CD14-positive monocyte (primary cell): ENCODE data around the gene ZNF568. TPM values are rescaled to one million over a fixed set of nuclear protein-coding genes. Genes with fewer than 3 reads are reported as not detected.

ENCODE experiments used
- DNase-seq, 3 donors: peaks; one replicate each; pipeline ENCODE4 v3.0.0-alpha.2; 2011 to 2022
- H2AFZ ChIP-seq: 2 replicates; pipeline ENCODE4 v1.6.0; 2012; ENCODE audit warnings: mild to moderate bottlenecking, low read depth, low read length, inconsistent platforms; ENCODE audit not compliant: insufficient read depth, poor library complexity, severe bottlenecking
- H3K27ac ChIP-seq, 2 donors: 1 replicate in 1 of 2; 2 replicates in 1 of 2; pipeline ENCODE4 v1.5.1; 2012 to 2013; ENCODE audit warnings: low read length in 2 of 2, control low read depth in 1 of 2, inconsistent platforms in 1 of 2, low read depth in 1 of 2, mild to moderate bottlenecking in 1 of 2
- H3K27me3 ChIP-seq, 2 donors: one replicate each; pipeline versions ENCODE4 v1.6.0 to v1.6.1; 2011 to 2013; ENCODE audit warnings: low read length in 2 of 2; ENCODE audit not compliant: control insufficient read depth in 2 of 2, insufficient read depth in 2 of 2
- H3K36me3 ChIP-seq, 2 donors: replicated peaks in 1 of 2; 1 replicate in 1 of 2; 2 replicates in 1 of 2; pipeline versions ENCODE4 v1.5.1 to v1.6.1; 2012 to 2013; ENCODE audit warnings: low read length in 2 of 2, control low read depth in 1 of 2, inconsistent platforms in 1 of 2, mild to moderate bottlenecking in 1 of 2; ENCODE audit not compliant: insufficient read depth in 2 of 2, control insufficient read depth in 1 of 2
- H3K4me1 ChIP-seq, 2 donors: 1 replicate in 1 of 2; 2 replicates in 1 of 2; pipeline versions ENCODE4 v1.5.1 to v1.6.1; 2012 to 2013; ENCODE audit warnings: low read length in 2 of 2, control low read depth in 1 of 2, inconsistent platforms in 1 of 2, mild to moderate bottlenecking in 1 of 2, moderate library complexity in 1 of 2; ENCODE audit not compliant: insufficient read depth in 2 of 2, control insufficient read depth in 1 of 2
- H3K4me2 ChIP-seq: replicated peaks from 2 replicates; pipeline ENCODE3; 2012; ENCODE audit warnings: low read length, moderate library complexity, mild to moderate bottlenecking; ENCODE audit not compliant: poor library complexity, severe bottlenecking; ENCODE audit errors: extremely low read depth
- H3K4me3 ChIP-seq, 3 experiments: fragments of 200-600 bp in 1 of 3; sonication (generic) in 1 of 3; replicated peaks in 1 of 3; 1 replicate in 2 of 3; 2 replicates in 1 of 3; pipeline ENCODE4 v1.5.1; 2011 to 2013; ENCODE audit warnings: low read length in 3 of 3, mild to moderate bottlenecking in 3 of 3, control low read depth in 2 of 3, low read depth in 2 of 3, inconsistent platforms in 1 of 3, moderate library complexity in 1 of 3
- H3K79me2 ChIP-seq: 2 replicates; pipeline ENCODE4 v1.6.0; 2012; ENCODE audit warnings: mild to moderate bottlenecking, control low read depth, inconsistent platforms, low read length, moderate library complexity; ENCODE audit not compliant: insufficient read depth
- H3K9ac ChIP-seq: 2 replicates; pipeline ENCODE4 v1.6.0; 2017; ENCODE audit warnings: low read length, mild to moderate bottlenecking; ENCODE audit not compliant: insufficient read depth, poor library complexity, severe bottlenecking
- H3K9me3 ChIP-seq, 2 donors: replicated peaks in 1 of 2; 1 replicate in 1 of 2; 2 replicates in 1 of 2; pipeline versions ENCODE4 v1.5.1 to v1.6.1; 2012 to 2013; ENCODE audit warnings: low read length in 2 of 2, control low read depth in 1 of 2; ENCODE audit not compliant: control insufficient read depth in 1 of 2, insufficient read depth in 1 of 2
- H4K20me1 ChIP-seq: 2 replicates; pipeline ENCODE4 v1.6.0; 2012; ENCODE audit warnings: mild to moderate bottlenecking, low read length, control low read depth, moderate library complexity; ENCODE audit not compliant: insufficient read depth
- H3K27ac Mint-ChIP-seq, 7 donors: one replicate each; pipeline ENCODE4 v1.8.0; 2020; ENCODE audit warnings: mild to moderate bottlenecking in 7 of 7, mixed read lengths in 7 of 7, moderate library complexity in 6 of 7, inconsistent platforms in 2 of 7
- H3K27me3 Mint-ChIP-seq, 3 donors: one replicate each; pipeline ENCODE4 v1.8.0; 2021 to 2022; ENCODE audit warnings: low read depth in 3 of 3, mild to moderate bottlenecking in 3 of 3, mixed read lengths in 3 of 3, moderate library complexity in 3 of 3, inconsistent platforms in 1 of 3
- H3K36me3 Mint-ChIP-seq, 2 donors: one replicate each; pipeline ENCODE4 v1.8.0; 2020; ENCODE audit warnings: mixed read lengths in 2 of 2, inconsistent platforms in 1 of 2, mild to moderate bottlenecking in 1 of 2
- H3K4me1 Mint-ChIP-seq: one replicate; pipeline ENCODE4 v1.8.0; 2020; ENCODE audit warnings: mild to moderate bottlenecking, mixed read lengths
- H3K4me3 Mint-ChIP-seq, 2 donors: one replicate each; pipeline ENCODE4 v1.8.0; 2020; ENCODE audit warnings: mild to moderate bottlenecking in 2 of 2, mixed read lengths in 2 of 2, moderate library complexity in 1 of 2
- H3K9me3 Mint-ChIP-seq, 7 donors: one replicate each; pipeline ENCODE4 v1.8.0; 2020 to 2022; ENCODE audit warnings: mixed read lengths in 7 of 7, mild to moderate bottlenecking in 6 of 7, moderate library complexity in 6 of 7, inconsistent platforms in 2 of 7
- WGBS: methylation state at CpG from one replicate; pipeline ENCODE4 v1.1.5; 2013; ENCODE audit warnings: missing lambda C conversion rate; ENCODE audit not compliant: insufficient coverage; 5-methylcytosine and 5-hydroxymethylcytosine counted together
- intact Hi-C, 2 donors: fragments of 100-400 bp; cut with micrococcal nuclease; formaldehyde crosslinking; loops; one replicate each; pipeline versions ENCODE4 v1.15.0 to v1.15.1; 2023
- polyA plus RNA-seq, 3 donors: library from polyadenylated mRNA; depleted of rRNA in 1 of 3; unstranded in 2 of 3; stranded (reverse) in 1 of 3; fragments of 300-500 nt in 2 of 3; fragments of >200 nt in 1 of 3; fragmentation: Illumina TruSeq in 2 of 3; gene quantifications; 1 replicate in 2 of 3; 2 replicates in 1 of 3; pipeline ENCODE4 v1.2.3, GENCODE V29; 2012 to 2021
- TF ChIP-seq, protein P1 (sequence below): fragments of 200-600 bp; IDR thresholded peaks from one replicate; pipeline ENCODE4 v1.8.0; 2022; ENCODE audit warnings: antibody characterized with exemption, mild to moderate bottlenecking

ZNF568 gene
- polyA plus RNA-seq, 3 donors: 0.38 to 0.96 (median 0.79) TPM

DNA sequence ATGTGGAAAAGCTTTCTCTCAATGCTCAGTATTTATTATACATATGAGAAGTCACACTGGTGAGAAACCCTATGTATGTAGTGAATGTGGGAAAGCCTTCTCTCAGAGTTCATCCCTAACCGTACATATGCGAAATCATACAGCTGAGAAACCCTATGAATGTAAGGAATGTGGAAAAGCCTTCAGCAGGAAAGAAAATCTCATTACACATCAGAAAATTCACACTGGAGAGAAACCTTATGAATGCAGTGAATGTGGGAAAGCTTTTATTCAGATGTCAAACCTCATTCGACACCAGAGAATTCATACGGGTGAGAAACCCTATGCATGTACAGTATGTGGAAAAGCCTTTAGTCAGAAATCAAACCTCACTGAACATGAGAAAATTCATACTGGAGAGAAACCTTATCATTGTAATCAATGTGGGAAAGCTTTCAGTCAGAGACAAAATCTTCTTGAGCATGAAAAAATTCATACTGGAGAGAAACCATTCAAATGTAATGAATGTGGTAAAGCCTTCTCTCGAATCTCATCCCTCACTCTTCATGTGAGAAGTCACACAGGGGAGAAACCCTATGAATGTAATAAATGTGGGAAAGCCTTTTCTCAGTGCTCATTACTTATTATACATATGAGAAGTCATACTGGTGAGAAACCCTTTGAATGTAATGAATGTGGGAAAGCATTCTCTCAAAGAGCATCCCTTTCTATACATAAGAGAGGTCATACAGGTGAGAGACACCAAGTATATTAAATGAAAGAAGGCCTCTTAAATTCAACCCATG is 34.4 kb downstream of the ZNF568 start:
- peak overlapping the region in 1 of 3 experiments; percentile 32 for H3K4me3 ChIP-seq
- H3K9me3 Mint-ChIP-seq: peaks cover 28 to 75% (median 62%) of the 10 kb centered on the region in 7 donors
- no peak overlapping the region for H3K4me3 Mint-ChIP-seq
- TF ChIP-seq, protein P1, sequence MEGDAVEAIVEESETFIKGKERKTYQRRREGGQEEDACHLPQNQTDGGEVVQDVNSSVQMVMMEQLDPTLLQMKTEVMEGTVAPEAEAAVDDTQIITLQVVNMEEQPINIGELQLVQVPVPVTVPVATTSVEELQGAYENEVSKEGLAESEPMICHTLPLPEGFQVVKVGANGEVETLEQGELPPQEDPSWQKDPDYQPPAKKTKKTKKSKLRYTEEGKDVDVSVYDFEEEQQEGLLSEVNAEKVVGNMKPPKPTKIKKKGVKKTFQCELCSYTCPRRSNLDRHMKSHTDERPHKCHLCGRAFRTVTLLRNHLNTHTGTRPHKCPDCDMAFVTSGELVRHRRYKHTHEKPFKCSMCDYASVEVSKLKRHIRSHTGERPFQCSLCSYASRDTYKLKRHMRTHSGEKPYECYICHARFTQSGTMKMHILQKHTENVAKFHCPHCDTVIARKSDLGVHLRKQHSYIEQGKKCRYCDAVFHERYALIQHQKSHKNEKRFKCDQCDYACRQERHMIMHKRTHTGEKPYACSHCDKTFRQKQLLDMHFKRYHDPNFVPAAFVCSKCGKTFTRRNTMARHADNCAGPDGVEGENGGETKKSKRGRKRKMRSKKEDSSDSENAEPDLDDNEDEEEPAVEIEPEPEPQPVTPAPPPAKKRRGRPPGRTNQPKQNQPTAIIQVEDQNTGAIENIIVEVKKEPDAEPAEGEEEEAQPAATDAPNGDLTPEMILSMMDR: no peak
- H3K9me3 ChIP-seq: peaks cover 40 to 83% of the 10 kb centered on the region in 2 donors
- no peaks in the 10 kb centered on the region for H3K4me1 ChIP-seq
- H3K79me2 ChIP-seq: no peaks in the 10 kb centered on the region
- no peak overlapping the region for H3K27ac Mint-ChIP-seq
- peaks cover 14 to 26% of the 10 kb centered on the region in 2 donors for H3K36me3 Mint-ChIP-seq
- H3K27ac ChIP-seq: no peak overlapping the region
- no peak overlapping the region for H3K4me2 ChIP-seq
- H3K27me3 Mint-ChIP-seq: no peaks in the 10 kb centered on the region
- H3K4me1 Mint-ChIP-seq: no peaks in the 10 kb centered on the region
- intact Hi-C loops: no loop called here
- no peak for DNase-seq
- no peak overlapping the region for H2AFZ ChIP-seq
- no peak overlapping the region for H3K9ac ChIP-seq
- no peaks in the 10 kb centered on the region for H4K20me1 ChIP-seq
- WGBS: no CpG with 5 or more reads among the region's 5 CpGs
- H3K36me3 ChIP-seq: peaks cover 0 to 28% of the 10 kb centered on the region in 2 donors
- H3K27me3 ChIP-seq: no peaks in the 10 kb centered on the region

DNA sequence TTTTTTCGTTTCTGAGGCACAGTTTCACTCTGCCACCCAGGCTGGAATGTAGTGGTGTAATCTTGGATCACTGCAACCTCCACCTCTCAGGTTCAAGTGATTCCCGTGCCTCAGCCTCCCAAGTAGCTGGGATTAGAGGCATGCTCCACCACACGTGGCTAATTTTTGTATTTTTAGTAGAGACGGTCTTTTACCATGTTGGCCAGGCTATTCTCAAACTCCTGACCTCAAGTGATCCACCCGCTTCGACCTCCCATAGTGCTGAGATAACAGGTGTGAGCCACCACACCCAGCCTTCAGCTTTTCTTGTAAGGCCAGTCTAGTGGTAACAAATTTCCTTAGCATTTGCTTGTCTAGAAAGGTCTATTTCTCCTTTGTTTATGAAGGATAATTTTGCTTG is 46.2 kb downstream of the ZNF568 start:
- 100% methylated on average over 2 of the region's 6 CpGs for WGBS
- H3K9me3 Mint-ChIP-seq: peaks cover 27 to 83% (median 78%) of the 10 kb centered on the region in 7 donors
- H3K4me2 ChIP-seq: no peak overlapping the region
- intact Hi-C loops: no loop called here
- H3K36me3 Mint-ChIP-seq: no peaks in the 10 kb centered on the region
- H3K36me3 ChIP-seq: no peaks in the 10 kb centered on the region
- no peak for DNase-seq
- no peaks in the 10 kb centered on the region for H3K4me1 ChIP-seq
- no peaks in the 10 kb centered on the region for H4K20me1 ChIP-seq
- no peaks in the 10 kb centered on the region for H3K27me3 Mint-ChIP-seq
- no peak overlapping the region for H3K4me3 ChIP-seq
- TF ChIP-seq, protein P1: no peak
- H3K4me1 Mint-ChIP-seq: no peaks in the 10 kb centered on the region
- H3K4me3 Mint-ChIP-seq: no peak overlapping the region
- no peak overlapping the region for H3K27ac Mint-ChIP-seq
- H3K9me3 ChIP-seq: peaks cover 56 to 81% of the 10 kb centered on the region in 2 donors
- H3K27ac ChIP-seq: no peak overlapping the region
- H2AFZ ChIP-seq: no peak overlapping the region
- no peak overlapping the region for H3K9ac ChIP-seq
- H3K79me2 ChIP-seq: no peaks in the 10 kb centered on the region
- no peaks in the 10 kb centered on the region for H3K27me3 ChIP-seq
